H1 (cell line): ENCODE results near the gene MNAT1. TPM values are rescaled to one million over a fixed set of nuclear protein-coding genes. Genes with fewer than 3 reads are reported as not detected.
A peak's percentile ranks its signal among the peaks of the same experiment; 100 is the strongest.

Experiments used
- CTCF ChIA-PET: fragments of 300-600 bp; sonication (Branson Sonifier 250); formaldehyde crosslinking; loops from one replicate; lab custom pipeline; 2021; ENCODE audit not compliant: partially characterized antibody; lab: Charles Lee
- POLR2A ChIA-PET: fragments of 300-600 bp; sonication (Branson Sonifier 250); formaldehyde crosslinking; loops from one replicate; lab custom pipeline; 2021; ENCODE audit warnings: inconsistent platforms; ENCODE audit not compliant: partially characterized antibody; lab: Charles Lee
- DNase-seq, 2 experiments: peaks; one replicate each; pipeline versions ENCODE4 v3.0.0 to v3.0.0-alpha.2; 2010 to 2022; ENCODE audit warnings: low spot score in 2 of 2, low read depth in 1 of 2, mixed read lengths in 1 of 2
- FAIRE-seq: peaks from 2 replicates; lab custom pipeline; 2011; peaks lifted over from hg19 to GRCh38; lab: Jason Lieb, UNC
- H2AFZ ChIP-seq: 2 replicates; pipeline ENCODE4 v1.8.1; 2012; ENCODE audit warnings: low read length, inconsistent platforms
- H2AK5ac ChIP-seq: 2 replicates; pipeline ENCODE4 v1.6.1; 2013; ENCODE audit warnings: low read depth, low read length
- H2BK120ac ChIP-seq: replicated peaks from 2 replicates; pipeline ENCODE3; 2013; ENCODE audit warnings: low read depth, low read length, inconsistent platforms
- H2BK12ac ChIP-seq: 2 replicates; pipeline ENCODE4 v1.6.1; 2013; ENCODE audit warnings: low read depth, low read length
- H2BK15ac ChIP-seq: 2 replicates; pipeline ENCODE4 v1.6.1; 2013; ENCODE audit warnings: low read length
- H2BK20ac ChIP-seq: 2 replicates; pipeline ENCODE4 v1.6.1; 2013; ENCODE audit warnings: low read length
- H2BK5ac ChIP-seq: 2 replicates; pipeline ENCODE4 v1.6.1; 2013; ENCODE audit warnings: low read depth, low read length
- H3K14ac ChIP-seq: 2 replicates; pipeline ENCODE4 v1.6.1; 2013; ENCODE audit warnings: inconsistent platforms; ENCODE audit not compliant: insufficient read length
- H3K18ac ChIP-seq: 2 replicates; pipeline ENCODE4 v1.6.1; 2013; ENCODE audit warnings: low read length; ENCODE audit errors: extremely low read depth
- H3K23ac ChIP-seq: 2 replicates; pipeline ENCODE4 v1.6.1; 2013; ENCODE audit warnings: inconsistent platforms; ENCODE audit not compliant: insufficient read length
- H3K23me2 ChIP-seq: 2 replicates; pipeline ENCODE4 v1.6.1; 2013; ENCODE audit warnings: low read depth, low read length
- H3K27ac ChIP-seq: 2 replicates; pipeline ENCODE4 v1.6.1; 2011; ENCODE audit warnings: low read depth, low read length, inconsistent platforms
- H3K27me3 ChIP-seq, 4 experiments: replicated peaks in 1 of 4; 1 replicate in 1 of 4; 2 replicates in 3 of 4; pipeline versions ENCODE4 v1.6.1 to v1.8.1; 2011 to 2013; ENCODE audit warnings: low read length in 3 of 4, mild to moderate bottlenecking in 3 of 4, inconsistent platforms in 2 of 4, mixed read lengths in 2 of 4, moderate library complexity in 1 of 4; ENCODE audit not compliant: control insufficient read depth in 3 of 4, insufficient read depth in 3 of 4; ENCODE audit errors: extremely low read depth in 1 of 4
- H3K36me3 ChIP-seq, 4 experiments: 2 replicates each; pipeline versions ENCODE4 v1.6.1 to v1.8.1; 2011 to 2013; ENCODE audit warnings: mild to moderate bottlenecking in 4 of 4, low read length in 3 of 4, moderate library complexity in 2 of 4, control low read depth in 1 of 4, inconsistent platforms in 1 of 4; ENCODE audit not compliant: insufficient read depth in 4 of 4, control insufficient read depth in 2 of 4
- H3K4ac ChIP-seq: replicated peaks from 2 replicates; pipeline ENCODE3; 2013; ENCODE audit warnings: low read length, low read depth, mixed read lengths, inconsistent platforms; ENCODE audit not compliant: insufficient read length
- H3K4me1 ChIP-seq, 4 experiments: replicated peaks in 1 of 4; 1 replicate in 1 of 4; 2 replicates in 3 of 4; pipeline versions ENCODE4 v1.6.1 to v1.8.1; 2011 to 2013; ENCODE audit warnings: low read length in 3 of 4, inconsistent platforms in 2 of 4, mixed read lengths in 1 of 4; ENCODE audit not compliant: insufficient read depth in 4 of 4, control insufficient read depth in 3 of 4
- H3K4me2 ChIP-seq, 2 experiments: 2 replicates each; pipeline versions ENCODE4 v1.6.1 to v1.8.1; 2011 to 2013; ENCODE audit warnings: low read depth in 2 of 2, low read length in 2 of 2, control low read depth in 1 of 2, inconsistent platforms in 1 of 2, mild to moderate bottlenecking in 1 of 2; ENCODE audit not compliant: insufficient read depth in 1 of 2
- H3K4me3 ChIP-seq, 4 experiments: fragments of 200-600, 300-600 bp in 1 of 4; sonication (generic), shearing (Covaris generic), sonication (Bioruptor Twin) in 1 of 4; 2 replicates each; pipeline versions ENCODE4 v1.5.1 to v1.8.1; 2011 to 2016; ENCODE audit warnings: low read length in 4 of 4, low read depth in 3 of 4, control low read depth in 2 of 4, inconsistent platforms in 2 of 4, mild to moderate bottlenecking in 2 of 4, mixed read lengths in 1 of 4, moderate library complexity in 1 of 4; ENCODE audit not compliant: insufficient read depth in 2 of 4; ENCODE audit errors: extremely low read depth in 1 of 4
- H3K56ac ChIP-seq: replicated peaks from 2 replicates; pipeline ENCODE3; 2013; ENCODE audit warnings: low read depth, mild to moderate bottlenecking, mixed read lengths, low read length, inconsistent platforms; ENCODE audit not compliant: insufficient read length
- H3K79me1 ChIP-seq: 2 replicates; pipeline ENCODE4 v1.6.1; 2013; ENCODE audit warnings: low read depth, low read length, control low read depth
- H3K79me2 ChIP-seq, 2 experiments: 2 replicates each; pipeline versions ENCODE4 v1.6.1 to v1.8.1; 2012 to 2013; ENCODE audit warnings: low read length in 2 of 2, mild to moderate bottlenecking in 2 of 2, inconsistent platforms in 1 of 2; ENCODE audit not compliant: insufficient read depth in 2 of 2, control insufficient read depth in 1 of 2
- H3K9ac ChIP-seq, 4 experiments: replicated peaks in 1 of 4; 1 replicate in 1 of 4; 2 replicates in 3 of 4; pipeline versions ENCODE4 v1.6.1 to v1.8.1; 2011 to 2013; ENCODE audit warnings: low read depth in 3 of 4, low read length in 3 of 4, control low read depth in 2 of 4, mild to moderate bottlenecking in 2 of 4, moderate library complexity in 2 of 4, inconsistent platforms in 1 of 4; ENCODE audit errors: extremely low read depth in 1 of 4
- H3K9me3 ChIP-seq, 2 experiments: 2 replicates each; pipeline versions ENCODE4 v1.6.1 to v1.8.1; 2012 to 2013; ENCODE audit warnings: mild to moderate bottlenecking in 2 of 2, moderate library complexity in 2 of 2, control low read depth in 1 of 2, inconsistent platforms in 1 of 2, low read depth in 1 of 2, low read length in 1 of 2, mixed read lengths in 1 of 2; ENCODE audit not compliant: insufficient read depth in 2 of 2
- H4K20me1 ChIP-seq, 2 experiments: replicated peaks in 1 of 2; 2 replicates each; pipeline versions ENCODE3 to v1.8.1; 2011 to 2013; ENCODE audit warnings: inconsistent platforms in 2 of 2, low read length in 2 of 2, mild to moderate bottlenecking in 1 of 2; ENCODE audit not compliant: insufficient read depth in 2 of 2, control insufficient read depth in 1 of 2
- H4K5ac ChIP-seq: 2 replicates; pipeline ENCODE4 v1.6.1; 2013; ENCODE audit warnings: low read length, low read depth, mixed read lengths, inconsistent platforms; ENCODE audit not compliant: insufficient read length
- H4K8ac ChIP-seq: 2 replicates; pipeline ENCODE4 v1.8.0; 2013; ENCODE audit warnings: mild to moderate bottlenecking, moderate library complexity, low read length, inconsistent platforms; ENCODE audit not compliant: insufficient read depth; ENCODE audit errors: extremely low read depth
- H4K91ac ChIP-seq: replicated peaks from 2 replicates; pipeline ENCODE3; 2013; ENCODE audit warnings: low read length, mixed read lengths, inconsistent platforms; ENCODE audit not compliant: insufficient read length
- CBX5 ChIP-seq: fragments of 300-800, 300-1000 bp; sonication (generic); IDR thresholded peaks from 2 replicates; pipeline ENCODE4 v1.7.1; 2016; ENCODE audit warnings: antibody characterized with exemption, low read length, low read depth
- CEBPB ChIP-seq: IDR thresholded peaks from 2 replicates; pipeline ENCODE4 v1.6.1; 2012; ENCODE audit warnings: low read depth, low read length
- CTBP2 ChIP-seq: IDR thresholded peaks from 2 replicates; pipeline ENCODE4 v1.7.0; 2011; ENCODE audit warnings: borderline replicate concordance, mild to moderate bottlenecking, moderate library complexity, mixed read lengths, low read length; ENCODE audit not compliant: insufficient read depth, insufficient read length
- E2F6 ChIP-seq: IDR thresholded peaks from 2 replicates; pipeline ENCODE4 v1.6.1; 2012; ENCODE audit warnings: inconsistent platforms
- GABPA ChIP-seq: IDR thresholded peaks from 2 replicates; pipeline ENCODE4 v1.6.1; 2011; ENCODE audit warnings: mild to moderate bottlenecking, low read length, moderate library complexity, borderline replicate concordance; ENCODE audit not compliant: insufficient read depth
- JUN ChIP-seq: IDR thresholded peaks from 2 replicates; pipeline ENCODE4 v1.6.1; 2011; ENCODE audit warnings: low read depth, mild to moderate bottlenecking, improper control_type of control experiment, low read length
- POLR2A ChIP-seq, 2 experiments: IDR thresholded peaks; 1 replicate in 1 of 2; 2 replicates in 1 of 2; pipeline ENCODE4 v1.6.1; 2011; ENCODE audit warnings: low read depth in 2 of 2, low read length in 2 of 2, mild to moderate bottlenecking in 2 of 2; ENCODE audit errors: control extremely low read depth in 1 of 2
- SAP30 ChIP-seq: fragments of 300-600 bp; sonication (generic); IDR thresholded peaks from 2 replicates; pipeline ENCODE4 v1.7.1; 2012; ENCODE audit warnings: low read length, moderate library complexity, mild to moderate bottlenecking, inconsistent platforms; ENCODE audit not compliant: insufficient read depth, insufficient replicate concordance
- SIX5 ChIP-seq: IDR thresholded peaks from 2 replicates; pipeline ENCODE4 v1.6.1; 2011; ENCODE audit warnings: mild to moderate bottlenecking, low read depth, low read length
- SP1 ChIP-seq: IDR thresholded peaks from 2 replicates; pipeline ENCODE4 v1.6.1; 2011; ENCODE audit warnings: low read depth, low read length
- SP4 ChIP-seq: IDR thresholded peaks from 2 replicates; pipeline ENCODE4 v1.6.1; 2012; ENCODE audit warnings: low read length, inconsistent platforms
- SUZ12 ChIP-seq: fragments of 200-600 bp; sonication (generic); IDR thresholded peaks from 2 replicates; pipeline ENCODE4 v1.6.1; 2012; ENCODE audit warnings: mild to moderate bottlenecking, inconsistent platforms, low read length, moderate library complexity, mixed read lengths
- TCF12 ChIP-seq: IDR thresholded peaks from 2 replicates; pipeline ENCODE4 v1.6.1; 2011; ENCODE audit warnings: low read depth, mild to moderate bottlenecking, low read length
- YY1 ChIP-seq: IDR thresholded peaks from 2 replicates; pipeline ENCODE4 v1.6.1; 2011; ENCODE audit warnings: low read depth, mild to moderate bottlenecking, low read length
- ZNF274 ChIP-seq: IDR thresholded peaks from 2 replicates; pipeline ENCODE4 v1.7.0; 2012; ENCODE audit warnings: low read length, borderline replicate concordance; ENCODE audit errors: extremely low read depth
- WGBS, 2 experiments: shearing (Covaris generic) in 1 of 2; methylation state at CpG; one replicate each; pipeline versions ENCODE4 v1.1.6 to v1.1.7; 2013 to 2015; ENCODE audit warnings: low lambda C conversion rate in 2 of 2, mixed read lengths in 2 of 2, inconsistent platforms in 1 of 2, low coverage in 1 of 2, missing lambda C conversion rate in 1 of 2; ENCODE audit not compliant: insufficient replicate concordance in 2 of 2, insufficient coverage in 1 of 2, insufficient read length in 1 of 2; ENCODE audit errors: extremely low coverage in 1 of 2, missing lambda C conversion rate in 1 of 2; 5-methylcytosine and 5-hydroxymethylcytosine counted together
- polyA plus RNA-seq, 7 experiments: library from polyadenylated mRNA; depleted of rRNA in 3 of 7; stranded (reverse) in 5 of 7; unstranded in 2 of 7; fragments of >200 nt in 5 of 7; fragments of 200-250 nt in 2 of 7; gene quantifications; 1 replicate in 5 of 7; 2 replicates in 1 of 7; 4 replicates in 1 of 7; pipeline versions ENCODE4 v1.2.1 to v1.2.3, GENCODE V29; 2011 to 2013; ENCODE audit warnings: missing spikeins in 2 of 7, mixed read lengths in 2 of 7
- total RNA-seq: library from RNA; stranded (reverse); fragmentation: NEBNext Ultra II Directional; extraction: Animal tissue kit (Norgen Biotek cat#: 25700); gene quantifications from 2 replicates; pipeline ENCODE4 v1.2.1, GENCODE V29; 2021

MNAT1 gene
- total and polyA plus RNA-seq, 2 of the 8 experiments (the other 6 are each of a cell fraction or from before 2014, with no cell fraction given) = 34.7 to 52.1 TPM

GRCh38 chr14:60758885-60759284 is 24.3 kb downstream of the MNAT1 start:
- ChIA-PET CTCF (interaction anchor here (0.7 kb wide), 1 partner anchor 427 kb away, joined by 3 read pairs; no protein-coding TSS in a partner anchor), POLR2A (interaction anchor here (0.5 to 0.9 kb wide), 2 partner anchors 25 to 39 kb away, joined by 3 read pairs; no protein-coding TSS in a partner anchor)
- Histone ChIP-seq H2BK12ac (no peak overlapping the region), H3K4me3 (peak overlapping the region in 1 of 4 experiments; percentile 7; a peak in 1 of 8 replicates), H2AK5ac (no peak overlapping the region), H4K20me1 (no peaks in the 10 kb centered on the region), H2BK20ac (no peak overlapping the region), H3K4me1 (peaks cover 0 to 18% (median 3%) of the 10 kb centered on the region in 4 experiments; a peak in 2 of 7 replicates), H3K79me2 (peaks cover 0 to 67% of the 10 kb centered on the region in 2 experiments; a peak in 2 of 4 replicates), H3K4me2 (0 out of 4 replicates have a peak overlapping the region, but pooled peaks of 1 of the 2 experiments have one; percentile 1), H3K23ac (no peak overlapping the region), H2BK120ac (no peak overlapping the region), H3K36me3 (no peaks in the 10 kb centered on the region), H3K9ac (no peak overlapping the region), H3K9me3 (no peaks in the 10 kb centered on the region), H2BK5ac (no peak overlapping the region), H4K5ac (no peak overlapping the region), H4K91ac (no peak overlapping the region), H3K27me3 (no peaks in the 10 kb centered on the region), H3K56ac (no peak overlapping the region), H3K4ac (no peak overlapping the region), H3K23me2 (no peaks in the 10 kb centered on the region), H3K27ac (no peak overlapping the region), H3K14ac (no peak overlapping the region), H2AFZ (no peak overlapping the region), H3K18ac (no peak overlapping the region), H3K79me1 (no peaks in the 10 kb centered on the region), H2BK15ac (no peak overlapping the region), H4K8ac (no peak overlapping the region)
- no peak for DNase-seq
- 64% methylated on average over 2 of the region's 2 CpGs; no CpG with 5 or more reads in 1 of the 2 experiments for WGBS, 2 experiments
- no peak for FAIRE-seq
- no peak for TF ChIP-seq SUZ12
- no peak for TF ChIP-seq SP1
- no peak for TF ChIP-seq SIX5
- TF ChIP-seq YY1 = no peak
- no peak for TF ChIP-seq JUN
- no peak for TF ChIP-seq SP4
- no peak for TF ChIP-seq CEBPB
- no peak for TF ChIP-seq ZNF274
- TF ChIP-seq CBX5 = no peak
- TF ChIP-seq POLR2A (IDR thresholded peaks at IDR 0.05; ENCODE audit: control extremely low read depth in 1 of 2, low read depth in 2 of 2, low read length in 2 of 2) = no peak
- TF ChIP-seq CTBP2 = no peak
- no peak for TF ChIP-seq SAP30
- TF ChIP-seq E2F6 = no peak
- no peak for TF ChIP-seq GABPA
- no peak for TF ChIP-seq TCF12
